Measurements from ENCODE around the gene MAP2K5.

MAP2K5 gene

GRCh38 chr15:67510597-67511190, 31.8 kb upstream of the MAP2K5 start:
- CTCF ChIA-PET = interaction anchor here (1.6 to 1.9 kb wide), 2 partner anchors 9 to 322 kb away, joined by 4 to 9 read pairs; no protein-coding TSS in a partner anchor
- POLR2A ChIA-PET = interaction anchor here (1.1 to 1.4 kb wide), 2 partner anchors 11 to 12 kb away, joined by 3 to 4 read pairs; no protein-coding TSS in a partner anchor
- no peak overlapping the region for H3K4me3 ChIP-seq (ENCODE audit: low read depth, low read length)
- TF ChIP-seq CTCF (IDR thresholded peaks at IDR 0.05; ENCODE audit: insufficient read depth, low read length, missing control alignments) = no peak
- DNase-seq (ENCODE audit: low read depth, low spot score) = no peak

GRCh38 chr15:67511606-67512005, 30.9 kb upstream of the MAP2K5 start:
- no peak for TF ChIP-seq CTCF (IDR thresholded peaks at IDR 0.05; ENCODE audit: insufficient read depth, low read length, missing control alignments)
- H3K4me3 ChIP-seq (ENCODE audit: low read depth, low read length) = no peak overlapping the region
- ChIA-PET POLR2A (interaction anchor here (1.1 to 1.4 kb wide), 2 partner anchors 10 to 11 kb away, joined by 3 to 4 read pairs; no protein-coding TSS in a partner anchor), CTCF (interaction anchor here (1.0 to 2.0 kb wide), 6 partner anchors 8 to 324 kb away, joined by 3 to 9 read pairs (median 4); no protein-coding TSS in a partner anchor)
- no peak for DNase-seq (ENCODE audit: low read depth, low spot score)

- POLR2A ChIA-PET = no interaction called here
- CTCF ChIA-PET = interaction anchor here (1.0 to 2.0 kb wide), 5 partner anchors 9 to 324 kb away, joined by 3 to 6 read pairs (median 4); no protein-coding TSS in a partner anchor
- DNase-seq (ENCODE audit: low read depth, low spot score) = no peak
- no peak overlapping the region for H3K4me3 ChIP-seq (ENCODE audit: low read depth, low read length)
- TF ChIP-seq CTCF (IDR thresholded peaks at IDR 0.05; ENCODE audit: insufficient read depth, low read length, missing control alignments) = no peak
Measured at GRCh38 chr15:67512140-67512539, 30.4 kb upstream of the MAP2K5 start.

- ChIA-PET CTCF (interaction anchor here (2.0 kb wide), 1 partner anchor 323 kb away, joined by 6 read pairs; no protein-coding TSS in a partner anchor), POLR2A (no interaction called here)
- no peak for TF ChIP-seq CTCF (IDR thresholded peaks at IDR 0.05; ENCODE audit: insufficient read depth, low read length, missing control alignments)
- H3K4me3 ChIP-seq (ENCODE audit: low read depth, low read length) = no peak overlapping the region
- no peak for DNase-seq (ENCODE audit: low read depth, low spot score)
Measured at GRCh38 chr15:67512933-67513714, 29.4 kb upstream of the MAP2K5 start.

- ChIA-PET POLR2A (no interaction called here), CTCF (no interaction called here)
- H3K4me3 ChIP-seq (ENCODE audit: low read depth, low read length) = no peak overlapping the region
- no peak for DNase-seq (ENCODE audit: low read depth, low spot score)
- no peak for TF ChIP-seq CTCF (IDR thresholded peaks at IDR 0.05; ENCODE audit: insufficient read depth, low read length, missing control alignments)
Measured at GRCh38 chr15:67515090-67515489, 27.4 kb upstream of the MAP2K5 start.

- no peak for TF ChIP-seq CTCF (IDR thresholded peaks at IDR 0.05; ENCODE audit: insufficient read depth, low read length, missing control alignments)
- ChIA-PET POLR2A (no interaction called here), CTCF (no interaction called here)
- DNase-seq (ENCODE audit: low read depth, low spot score) = no peak
- no peak overlapping the region for H3K4me3 ChIP-seq (ENCODE audit: low read depth, low read length)
Measured at GRCh38 chr15:67515557-67515956, 26.9 kb upstream of the MAP2K5 start.

All from AG04449 (cell line).